HL-60 (cell line): Measurements from ENCODE around the gene ATP8A2.

Source experiments
- DNase-seq, 2 experiments: peaks; one replicate each; pipeline ENCODE4 v3.0.0-alpha.2; 2010 to 2020; ENCODE audit warnings: low read depth in 1 of 2, low spot score in 1 of 2
- H3K27ac ChIP-seq: fragments of 250-450 bp; sonication (Bioruptor Pico); replicated peaks from 2 replicates; pipeline ENCODE4 v1.5.1; 2020; ENCODE audit warnings: mild to moderate bottlenecking, moderate library complexity
- H3K27me3 ChIP-seq: fragments of 250-450 bp; sonication (Bioruptor Pico); 2 replicates; pipeline ENCODE4 v1.5.1; 2021; ENCODE audit warnings: mild to moderate bottlenecking, moderate library complexity; ENCODE audit not compliant: insufficient read depth, poor library complexity, severe bottlenecking
- H3K4me3 ChIP-seq: replicated peaks from 2 replicates; pipeline ENCODE4 v1.5.1; 2011; ENCODE audit warnings: mild to moderate bottlenecking, control low read depth, low read length; ENCODE audit not compliant: insufficient read depth
- GABPA ChIP-seq: IDR thresholded peaks from 2 replicates; pipeline ENCODE4 v1.6.1; 2012; ENCODE audit warnings: low read depth
- POLR2AphosphoS5 ChIP-seq: IDR thresholded peaks from 2 replicates; pipeline ENCODE4 v1.6.1; 2012; ENCODE audit warnings: low read depth
- SPI1 ChIP-seq: IDR thresholded peaks from 2 replicates; pipeline ENCODE4 v1.6.1; 2012; ENCODE audit warnings: low read depth, mild to moderate bottlenecking, borderline replicate concordance
- TF ChIP-seq, protein P1 (sequence below): IDR thresholded peaks from one replicate; pipeline ENCODE4 v1.5.1; 2011; ENCODE audit warnings: low read length, control low read depth, inconsistent platforms; ENCODE audit not compliant: insufficient read depth
- TF ChIP-seq, protein P2 (sequence below): IDR thresholded peaks from 2 replicates; pipeline ENCODE4 v1.6.1; 2012; ENCODE audit warnings: low read depth; ENCODE audit not compliant: insufficient replicate concordance

Gene ATP8A2

DNA sequence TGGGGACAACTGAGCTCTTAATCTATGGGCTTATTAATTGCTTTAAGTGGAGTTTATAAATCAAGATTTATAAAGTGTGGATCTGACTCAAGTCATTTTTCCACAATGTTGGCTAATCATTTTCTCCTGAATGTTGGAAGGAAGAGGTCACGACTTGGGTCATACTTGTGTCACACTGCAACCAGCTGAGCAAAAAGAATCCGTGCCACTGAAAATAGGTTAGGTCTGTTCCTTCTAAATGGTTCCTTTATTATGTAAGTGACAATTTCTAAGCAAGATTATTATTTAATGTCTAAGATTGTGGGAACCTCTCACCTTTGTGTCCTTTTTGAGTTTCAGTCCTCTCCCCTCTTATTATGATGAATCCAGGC is 501.5 kb downstream of the ATP8A2 start:
- DNase-seq: peak in 1 of 2 experiments; percentile 69
- Histone ChIP-seq H3K4me3 (no peak overlapping the region), H3K27me3 (no peaks in the 10 kb centered on the region), H3K27ac (no peak overlapping the region)
- TF ChIP-seq GABPA: no peak
- no peak for TF ChIP-seq SPI1
- TF ChIP-seq, protein P1, sequence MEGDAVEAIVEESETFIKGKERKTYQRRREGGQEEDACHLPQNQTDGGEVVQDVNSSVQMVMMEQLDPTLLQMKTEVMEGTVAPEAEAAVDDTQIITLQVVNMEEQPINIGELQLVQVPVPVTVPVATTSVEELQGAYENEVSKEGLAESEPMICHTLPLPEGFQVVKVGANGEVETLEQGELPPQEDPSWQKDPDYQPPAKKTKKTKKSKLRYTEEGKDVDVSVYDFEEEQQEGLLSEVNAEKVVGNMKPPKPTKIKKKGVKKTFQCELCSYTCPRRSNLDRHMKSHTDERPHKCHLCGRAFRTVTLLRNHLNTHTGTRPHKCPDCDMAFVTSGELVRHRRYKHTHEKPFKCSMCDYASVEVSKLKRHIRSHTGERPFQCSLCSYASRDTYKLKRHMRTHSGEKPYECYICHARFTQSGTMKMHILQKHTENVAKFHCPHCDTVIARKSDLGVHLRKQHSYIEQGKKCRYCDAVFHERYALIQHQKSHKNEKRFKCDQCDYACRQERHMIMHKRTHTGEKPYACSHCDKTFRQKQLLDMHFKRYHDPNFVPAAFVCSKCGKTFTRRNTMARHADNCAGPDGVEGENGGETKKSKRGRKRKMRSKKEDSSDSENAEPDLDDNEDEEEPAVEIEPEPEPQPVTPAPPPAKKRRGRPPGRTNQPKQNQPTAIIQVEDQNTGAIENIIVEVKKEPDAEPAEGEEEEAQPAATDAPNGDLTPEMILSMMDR: no peak
- TF ChIP-seq, protein P2, sequence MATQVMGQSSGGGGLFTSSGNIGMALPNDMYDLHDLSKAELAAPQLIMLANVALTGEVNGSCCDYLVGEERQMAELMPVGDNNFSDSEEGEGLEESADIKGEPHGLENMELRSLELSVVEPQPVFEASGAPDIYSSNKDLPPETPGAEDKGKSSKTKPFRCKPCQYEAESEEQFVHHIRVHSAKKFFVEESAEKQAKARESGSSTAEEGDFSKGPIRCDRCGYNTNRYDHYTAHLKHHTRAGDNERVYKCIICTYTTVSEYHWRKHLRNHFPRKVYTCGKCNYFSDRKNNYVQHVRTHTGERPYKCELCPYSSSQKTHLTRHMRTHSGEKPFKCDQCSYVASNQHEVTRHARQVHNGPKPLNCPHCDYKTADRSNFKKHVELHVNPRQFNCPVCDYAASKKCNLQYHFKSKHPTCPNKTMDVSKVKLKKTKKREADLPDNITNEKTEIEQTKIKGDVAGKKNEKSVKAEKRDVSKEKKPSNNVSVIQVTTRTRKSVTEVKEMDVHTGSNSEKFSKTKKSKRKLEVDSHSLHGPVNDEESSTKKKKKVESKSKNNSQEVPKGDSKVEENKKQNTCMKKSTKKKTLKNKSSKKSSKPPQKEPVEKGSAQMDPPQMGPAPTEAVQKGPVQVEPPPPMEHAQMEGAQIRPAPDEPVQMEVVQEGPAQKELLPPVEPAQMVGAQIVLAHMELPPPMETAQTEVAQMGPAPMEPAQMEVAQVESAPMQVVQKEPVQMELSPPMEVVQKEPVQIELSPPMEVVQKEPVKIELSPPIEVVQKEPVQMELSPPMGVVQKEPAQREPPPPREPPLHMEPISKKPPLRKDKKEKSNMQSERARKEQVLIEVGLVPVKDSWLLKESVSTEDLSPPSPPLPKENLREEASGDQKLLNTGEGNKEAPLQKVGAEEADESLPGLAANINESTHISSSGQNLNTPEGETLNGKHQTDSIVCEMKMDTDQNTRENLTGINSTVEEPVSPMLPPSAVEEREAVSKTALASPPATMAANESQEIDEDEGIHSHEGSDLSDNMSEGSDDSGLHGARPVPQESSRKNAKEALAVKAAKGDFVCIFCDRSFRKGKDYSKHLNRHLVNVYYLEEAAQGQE: no peak
- TF ChIP-seq POLR2AphosphoS5: no peak

DNA sequence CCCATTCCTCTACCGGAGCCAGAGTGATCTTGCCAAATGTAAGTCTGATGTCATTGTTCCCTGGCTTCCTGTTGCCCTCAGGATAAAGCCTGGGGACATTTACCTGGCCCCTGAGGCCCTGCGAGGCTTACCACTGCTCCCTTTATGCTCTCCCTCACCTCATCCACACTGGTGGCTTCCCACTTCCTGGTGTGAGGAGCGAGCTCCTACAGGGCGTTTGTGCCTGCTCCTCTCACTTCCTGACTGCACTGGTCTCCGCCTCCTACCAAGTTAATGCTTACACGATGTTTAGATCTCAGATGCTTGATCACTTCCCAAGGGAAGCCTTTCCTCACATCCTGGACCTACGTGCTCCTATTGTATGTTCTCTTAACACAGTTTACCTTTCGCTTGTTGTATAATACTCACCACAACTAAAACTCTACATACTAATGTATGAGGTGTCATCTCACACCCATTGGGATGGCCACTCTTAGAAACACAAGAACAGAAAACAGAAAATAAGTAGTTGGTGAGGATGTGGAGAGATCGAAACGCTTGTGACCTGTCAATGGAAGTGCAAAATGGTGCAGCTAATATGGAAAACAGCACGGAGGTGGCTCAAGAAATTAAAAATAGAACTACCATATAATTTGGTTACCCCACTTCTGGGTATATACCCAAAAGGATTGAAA is 502.4 kb downstream of the ATP8A2 start:
- H3K4me3 ChIP-seq: no peak overlapping the region
- DNase-seq: peak; percentile 15 to 41
- H3K27ac ChIP-seq: peak overlapping the region; percentile 80
- H3K27me3 ChIP-seq: no peaks in the 10 kb centered on the region
- TF ChIP-seq, protein P1: no peak
- no peak for TF ChIP-seq POLR2AphosphoS5
- no peak for TF ChIP-seq GABPA
- TF ChIP-seq SPI1: no peak
- TF ChIP-seq, protein P2: no peak

- H3K27ac ChIP-seq: peak overlapping the region; percentile 80
- TF ChIP-seq, protein P1: no peak
- TF ChIP-seq, protein P2: no peak
- peak; percentile 53 for TF ChIP-seq GABPA
- TF ChIP-seq SPI1: peak; percentile 90
- TF ChIP-seq POLR2AphosphoS5: peak; percentile 44; the same call in 1 of the 2 replicates
- peak; percentile 71 to 95 for DNase-seq
- H3K27me3 ChIP-seq: no peaks in the 10 kb centered on the region
- H3K4me3 ChIP-seq: no peak overlapping the region
These were observed 503.1 kb downstream of the ATP8A2 start for GRCh38 chr13:25874907-25875306.
